ENCODE data around the gene OVOL2.

DNA sequence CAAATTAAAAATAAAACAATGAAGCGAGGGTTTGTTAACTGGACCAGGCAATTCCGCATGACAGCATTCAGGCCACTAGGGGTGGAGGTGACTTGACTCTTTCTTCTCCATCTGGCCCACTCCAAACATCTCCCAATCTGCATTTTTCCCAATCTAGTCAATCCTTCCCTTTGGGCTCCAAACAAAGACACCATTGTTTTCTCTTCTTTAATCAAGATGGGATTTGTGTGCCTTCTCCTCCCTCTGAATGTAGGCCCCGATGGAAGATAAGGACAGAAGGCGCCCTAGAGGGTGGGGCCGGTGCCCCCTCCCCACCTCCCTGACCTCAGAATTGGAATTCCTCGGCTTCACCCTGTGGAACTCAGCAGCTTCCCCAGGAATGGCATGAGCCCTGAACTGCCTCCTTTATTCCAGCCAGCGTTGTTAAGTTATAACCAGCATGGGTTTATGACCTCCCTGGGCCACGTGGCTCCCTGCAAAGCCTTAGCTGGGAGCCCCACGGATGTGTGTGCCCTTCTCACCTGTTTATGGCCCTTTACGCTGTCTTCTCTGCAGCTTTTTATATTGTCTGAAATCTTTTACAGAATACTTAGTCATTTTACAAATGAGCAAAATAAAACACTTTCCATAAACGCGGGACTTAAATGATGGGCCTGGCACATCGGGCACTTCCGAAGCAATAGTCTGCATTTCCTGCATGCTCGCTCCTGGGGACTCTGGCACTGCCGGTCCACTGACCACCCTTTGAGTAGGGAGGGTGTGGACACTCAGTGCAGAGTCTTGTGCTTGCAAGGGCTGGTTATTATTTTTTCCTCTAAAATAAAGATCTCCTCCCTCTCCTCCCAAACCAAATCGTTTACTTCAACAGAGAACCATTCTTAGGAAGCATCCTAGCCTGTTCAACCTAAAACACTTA, 24.5 kb downstream of the OVOL2 start:
- TF ChIP-seq POLR2A (IDR thresholded peaks at IDR 0.05) (no peak), POLR2AphosphoS5 (IDR thresholded peaks at IDR 0.05) (no peak), EP300 (IDR thresholded peaks at IDR 0.05) (no peak)
- TF ChIP-seq, protein P1, sequence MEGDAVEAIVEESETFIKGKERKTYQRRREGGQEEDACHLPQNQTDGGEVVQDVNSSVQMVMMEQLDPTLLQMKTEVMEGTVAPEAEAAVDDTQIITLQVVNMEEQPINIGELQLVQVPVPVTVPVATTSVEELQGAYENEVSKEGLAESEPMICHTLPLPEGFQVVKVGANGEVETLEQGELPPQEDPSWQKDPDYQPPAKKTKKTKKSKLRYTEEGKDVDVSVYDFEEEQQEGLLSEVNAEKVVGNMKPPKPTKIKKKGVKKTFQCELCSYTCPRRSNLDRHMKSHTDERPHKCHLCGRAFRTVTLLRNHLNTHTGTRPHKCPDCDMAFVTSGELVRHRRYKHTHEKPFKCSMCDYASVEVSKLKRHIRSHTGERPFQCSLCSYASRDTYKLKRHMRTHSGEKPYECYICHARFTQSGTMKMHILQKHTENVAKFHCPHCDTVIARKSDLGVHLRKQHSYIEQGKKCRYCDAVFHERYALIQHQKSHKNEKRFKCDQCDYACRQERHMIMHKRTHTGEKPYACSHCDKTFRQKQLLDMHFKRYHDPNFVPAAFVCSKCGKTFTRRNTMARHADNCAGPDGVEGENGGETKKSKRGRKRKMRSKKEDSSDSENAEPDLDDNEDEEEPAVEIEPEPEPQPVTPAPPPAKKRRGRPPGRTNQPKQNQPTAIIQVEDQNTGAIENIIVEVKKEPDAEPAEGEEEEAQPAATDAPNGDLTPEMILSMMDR (IDR thresholded peaks at IDR 0.05) = no peak

Data from upper lobe of left lung (tissue), 4 donors.